ENCODE measurements around the gene KCNH4. TPM values are rescaled to one million over a fixed set of nuclear protein-coding genes. Genes with fewer than 3 reads are reported as not detected.
"Not testable (repeated sequence)": the region's sequence is repeated elsewhere in the genome, so short reads cannot be mapped to it uniquely, and the experiment has no call there.

KCNH4 gene
- total and polyA plus RNA-seq, 9 of the 15 experiments (the other 6 are each of a cell fraction or from before 2014, with no cell fraction given): 0.10 to 1.8 (median 0.50) TPM

GRCh38 chr17:42212382-42212781, 31.4 kb upstream of the KCNH4 start:
- Histone ChIP-seq H3K4me3 (no peak overlapping the region), H3K36me3 (ENCODE audit: control insufficient read depth, insufficient read depth, low read length) (peaks cover 98% of the 10 kb centered on the region), H3K9me3 (replicated peaks; ENCODE audit: control insufficient read depth, insufficient read depth, low read depth, low read length) (no peaks in the 10 kb centered on the region), H3K4me1 (replicated peaks in 1 of 2; ENCODE audit: control insufficient read depth in 2 of 2, insufficient read depth in 2 of 2, low read length in 2 of 2) (no peaks in the 10 kb centered on the region), H3K9ac (ENCODE audit: insufficient read depth in 1 of 2, low read depth in 2 of 2, low read length in 2 of 2) (no peak overlapping the region), H3K27ac (ENCODE audit: extremely low read depth, low read depth, low read length) (no peak overlapping the region), H4K20me1 (replicated peaks; ENCODE audit: control insufficient read depth, insufficient read depth, low read length) (no peaks in the 10 kb centered on the region), H3K9me1 (ENCODE audit: control insufficient read depth, insufficient read depth, low read length) (no peaks in the 10 kb centered on the region), H2AFZ (ENCODE audit: low read depth, low read length) (no peak overlapping the region), H3K27me3 (ENCODE audit: control insufficient read depth in 2 of 2, insufficient read depth in 2 of 2, low read length in 2 of 2) (no peaks in the 10 kb centered on the region), H3K4me2 (ENCODE audit: insufficient read depth, low read length) (no peak overlapping the region), H3K79me2 (ENCODE audit: control insufficient read depth, insufficient read depth, low read length) (no peaks in the 10 kb centered on the region)
- no TSS peak for BruUV-seq (replicated peaks)
- ChIA-PET POLR2A (interaction anchor here (0.7 kb wide), 1 partner anchor 100 kb away, joined by 3 read pairs; no protein-coding TSS in a partner anchor), CTCF (ENCODE audit: low intra/inter-chr PET ratio) (no interaction called here)
- no peak for TF ChIP-seq NFE2 (IDR thresholded peaks at IDR 0.05; ENCODE audit: low read depth)
- no peak for TF ChIP-seq ZNF740 (CRISPR knock-in tag; IDR thresholded peaks at IDR 0.05)
- no peak for TF ChIP-seq ZNF740 (tag; IDR thresholded peaks at IDR 0.05)
- no peak for TF ChIP-seq COPS2 (conservative IDR thresholded peaks at IDR 0.05)
- TF ChIP-seq RBBP5 (IDR thresholded peaks at IDR 0.05; ENCODE audit: borderline replicate concordance, insufficient read depth, low read length, poor library complexity, severe bottlenecking): no peak
- TF ChIP-seq MXI1 (IDR thresholded peaks at IDR 0.05; ENCODE audit: low read depth, low read length): no peak
- no peak for TF ChIP-seq NONO (IDR thresholded peaks at IDR 0.05; ENCODE audit: low read depth in 2 of 2, low read length in 1 of 2)
- TF ChIP-seq NELFE (IDR thresholded peaks at IDR 0.05; ENCODE audit: insufficient read depth, insufficient read length): no peak
- TF ChIP-seq IRF1 (CRISPR knock-in tag; IDR thresholded peaks at IDR 0.05; ENCODE audit: borderline replicate concordance): no peak
- TF ChIP-seq ZNF507 (tag; conservative IDR thresholded peaks at IDR 0.05): no peak
- no peak for TF ChIP-seq ZNF140 (CRISPR knock-in tag; IDR thresholded peaks at IDR 0.05)
- TF ChIP-seq E2F3 (CRISPR knock-in tag; IDR thresholded peaks at IDR 0.05): no peak
- TF ChIP-seq GTF2F1 (IDR thresholded peaks at IDR 0.05; ENCODE audit: low read depth, low read length): no peak
- no peak for TF ChIP-seq GATA2 (CRISPR knock-in tag; IDR thresholded peaks at IDR 0.05)
- intact Hi-C loops (cut with micrococcal nuclease) (no loop called here), in situ Hi-C loops (cut with MboI) (no loop called here)
- ATAC-seq: no peak
- 90% methylated on average over 7 of the region's 7 CpGs for WGBS (ENCODE audit: insufficient coverage, low coverage, missing lambda C conversion rate)
- DNase-seq (ENCODE audit: extremely low read depth in 1 of 4, low spot score in 3 of 4): no peak
- no peak for FAIRE-seq

- H3K9ac ChIP-seq (ENCODE audit: insufficient read depth in 1 of 2, low read depth in 2 of 2, low read length in 2 of 2); H2AFZ ChIP-seq (ENCODE audit: low read depth, low read length); DNase-seq (ENCODE audit: extremely low read depth in 1 of 4, low spot score in 3 of 4); H3K4me2 ChIP-seq (ENCODE audit: insufficient read depth, low read length); H3K9me3 ChIP-seq (replicated peaks; ENCODE audit: control insufficient read depth, insufficient read depth, low read depth, low read length); POLR2A ChIA-PET; H3K27me3 ChIP-seq (ENCODE audit: control insufficient read depth in 2 of 2, insufficient read depth in 2 of 2, low read length in 2 of 2); H3K27ac ChIP-seq (ENCODE audit: extremely low read depth, low read depth, low read length); intact Hi-C loops (cut with micrococcal nuclease); FAIRE-seq; BruUV-seq (replicated peaks); H3K79me2 ChIP-seq (ENCODE audit: control insufficient read depth, insufficient read depth, low read length); H3K4me3 ChIP-seq; H4K20me1 ChIP-seq (replicated peaks; ENCODE audit: control insufficient read depth, insufficient read depth, low read length); CTCF ChIA-PET (ENCODE audit: low intra/inter-chr PET ratio); H3K4me1 ChIP-seq (replicated peaks in 1 of 2; ENCODE audit: control insufficient read depth in 2 of 2, insufficient read depth in 2 of 2, low read length in 2 of 2); H3K9me1 ChIP-seq (ENCODE audit: control insufficient read depth, insufficient read depth, low read length); in situ Hi-C loops (cut with MboI); ATAC-seq: not testable (repeated sequence)
- WGBS (ENCODE audit: insufficient coverage, low coverage, missing lambda C conversion rate): 68% methylated on average over 5 of the region's 9 CpGs
- H3K36me3 ChIP-seq (ENCODE audit: control insufficient read depth, insufficient read depth, low read length): peaks cover 98% of the 10 kb centered on the region
Measured at GRCh38 chr17:42211921-42212341, 31.0 kb upstream of the KCNH4 start.

All from K562 (cell line).